Right ventricle myocardium inferior (tissue), 1 donor: ENCODE measurements around the gene MYO1A. TPM values are rescaled to one million over a fixed set of nuclear protein-coding genes. Genes with fewer than 3 reads are reported as not detected.
A peak's percentile ranks its signal among the peaks of the same experiment; 100 is the strongest.

Source experiments
- ATAC-seq: fragments of 200-7000 bp; cut with Tn5 transposase; one replicate; pipeline ENCODE4 v1.9.1; 2020; ENCODE audit warnings: mild to moderate bottlenecking, moderate library complexity
- DNase-seq: peaks from one replicate; pipeline ENCODE4 v3.0.0; 2021; ENCODE audit errors: missing footprints
- intact Hi-C: fragments of 100-400 bp; cut with DNase I; formaldehyde crosslinking; loops from one replicate; pipeline ENCODE4 v1.11.0; 2022
- total RNA-seq: library from RNA; stranded (reverse); fragmentation: NEBNext Ultra II Directional; extraction: Animal tissue kit (Norgen Biotek cat#: 25700); gene quantifications from one replicate; pipeline ENCODE4 v1.2.1, GENCODE V29; 2021
- donor health status: DM: no; HTN: yes; CAD: no; lungs with severe emphysema.

MYO1A gene
- total RNA-seq, 1 donor from 2014 or later = not detected

GRCh38 chr12:57005980-57006808 is 43.7 kb downstream of the MYO1A start, which contains the start of gene ZBTB39:
Gene ZBTB39 (minus strand): TSS chr12:57006546. CDS start chr12:57004917, 1,629 bp downstream.
- peak; percentile 77 for DNase-seq
- ATAC-seq = peak; percentile 82
- intact Hi-C loops = loop anchor here (5.0 kb wide), 1 partner anchor 106 kb away; the partner anchor contains the start of gene STAT6

GRCh38 chr12:57004651-57005050 is 45.3 kb downstream of the MYO1A start:
- no peak for DNase-seq
- intact Hi-C loops = loop anchor here (5.0 kb wide), 3 partner anchors 108 to 247 kb away; partner anchors contain the start of gene STAT6
- ATAC-seq = no peak

- intact Hi-C loops = loop anchor here (5.0 kb wide), 2 partner anchors 166 to 246 kb away; no protein-coding TSS in a partner anchor
- DNase-seq (no peak), ATAC-seq (no peak)
Measured at GRCh38 chr12:57003395-57003794, 46.5 kb downstream of the MYO1A start.

GRCh38 chr12:57001448-57001906 is 48.5 kb downstream of the MYO1A start:
- ATAC-seq = peak; percentile 17
- no peak for DNase-seq
- intact Hi-C loops = loop anchor here (1.0 to 5.0 kb wide), 3 partner anchors 54 to 244 kb away; no protein-coding TSS in a partner anchor

- ATAC-seq (no peak), DNase-seq (no peak)
- intact Hi-C loops = loop anchor here (5.0 kb wide), 2 partner anchors 163 to 243 kb away; no protein-coding TSS in a partner anchor
Measured at GRCh38 chr12:57000393-57000792, 49.5 kb downstream of the MYO1A start.

GRCh38 chr12:56999456-56999855 is 50.5 kb downstream of the MYO1A start:
- intact Hi-C loops = no loop called here
- ATAC-seq (no peak), DNase-seq (no peak)

GRCh38 chr12:56998981-56999380 is 50.9 kb downstream of the MYO1A start:
- ATAC-seq (no peak), DNase-seq (no peak)
- intact Hi-C loops = no loop called here

GRCh38 chr12:56998316-56998715 is 51.6 kb downstream of the MYO1A start:
- DNase-seq (no peak), ATAC-seq (no peak)
- intact Hi-C loops = no loop called here

GRCh38 chr12:56996793-56997545 is 53.0 kb downstream of the MYO1A start:
- DNase-seq (no peak), ATAC-seq (no peak)
- intact Hi-C loops = no loop called here

- ATAC-seq = no peak
- intact Hi-C loops = no loop called here
- DNase-seq = no peak
Measured at GRCh38 chr12:56995930-56996496, 53.9 kb downstream of the MYO1A start.

GRCh38 chr12:56995201-56995929 is 54.6 kb downstream of the MYO1A start:
- ATAC-seq (no peak), DNase-seq (no peak)
- intact Hi-C loops = no loop called here

- DNase-seq (no peak), ATAC-seq (no peak)
- intact Hi-C loops = no loop called here
Measured at GRCh38 chr12:56994231-56994746, 55.6 kb downstream of the MYO1A start.

GRCh38 chr12:56993346-56993745 is 56.6 kb downstream of the MYO1A start:
- no peak for ATAC-seq
- intact Hi-C loops = no loop called here
- no peak for DNase-seq

- intact Hi-C loops = no loop called here
- ATAC-seq (peak; percentile 61), DNase-seq (no peak)
Measured at GRCh38 chr12:56991319-56992246, 58.3 kb downstream of the MYO1A start.

- DNase-seq (no peak), ATAC-seq (no peak)
- intact Hi-C loops = no loop called here
Measured at GRCh38 chr12:56990648-56991318, 59.1 kb downstream of the MYO1A start.

GRCh38 chr12:56989861-56990610 is 59.9 kb downstream of the MYO1A start:
- DNase-seq (no peak), ATAC-seq (no peak)
- intact Hi-C loops = loop anchor here (5.0 to 10.0 kb wide), 3 partner anchors 148 to 475 kb away; no protein-coding TSS in a partner anchor
